ENCODE measurements around the gene BAX. TPM values are rescaled to one million over a fixed set of nuclear protein-coding genes. Genes with fewer than 3 reads are reported as not detected.
A peak's percentile ranks its signal among the peaks of the same experiment; 100 is the strongest.

The BAX gene
- total and polyA plus RNA-seq, 9 of the 15 experiments (the other 6 are each of a cell fraction or from before 2014, with no cell fraction given) = 3.2 to 95.4 (median 44.5) TPM

DNA sequence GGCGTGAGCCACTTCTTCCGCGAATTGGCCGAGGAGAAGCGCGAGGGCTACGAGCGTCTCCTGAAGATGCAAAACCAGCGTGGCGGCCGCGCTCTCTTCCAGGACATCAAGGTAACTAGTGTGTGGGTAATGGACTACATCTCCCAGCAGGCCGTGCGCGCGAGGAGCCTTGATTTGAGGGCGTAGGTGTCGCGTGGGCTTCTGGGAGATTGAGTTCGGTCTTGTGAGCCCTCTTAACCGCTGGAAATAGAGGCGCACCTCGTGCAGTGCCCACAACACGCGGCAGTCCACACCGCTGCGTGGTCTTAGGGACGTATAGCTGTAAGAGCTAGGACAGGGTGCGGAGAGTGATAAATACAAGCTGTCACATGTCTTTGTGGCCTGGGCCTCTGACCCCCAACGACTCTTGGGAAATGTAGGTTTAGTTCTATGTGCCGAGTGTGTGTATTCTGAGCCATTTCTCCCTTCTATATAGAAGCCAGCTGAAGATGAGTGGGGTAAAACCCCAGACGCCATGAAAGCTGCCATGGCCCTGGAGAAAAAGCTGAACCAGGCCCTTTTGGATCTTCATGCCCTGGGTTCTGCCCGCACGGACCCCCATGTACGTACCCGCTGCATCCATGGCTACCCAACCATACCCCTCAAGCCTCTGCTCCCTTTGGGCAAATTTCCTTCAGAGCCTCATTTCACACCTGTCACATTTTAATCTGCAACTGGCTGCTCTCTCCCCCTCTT lies 11.3 kb downstream of the BAX start (continued):
- TF ChIP-seq, protein P1, sequence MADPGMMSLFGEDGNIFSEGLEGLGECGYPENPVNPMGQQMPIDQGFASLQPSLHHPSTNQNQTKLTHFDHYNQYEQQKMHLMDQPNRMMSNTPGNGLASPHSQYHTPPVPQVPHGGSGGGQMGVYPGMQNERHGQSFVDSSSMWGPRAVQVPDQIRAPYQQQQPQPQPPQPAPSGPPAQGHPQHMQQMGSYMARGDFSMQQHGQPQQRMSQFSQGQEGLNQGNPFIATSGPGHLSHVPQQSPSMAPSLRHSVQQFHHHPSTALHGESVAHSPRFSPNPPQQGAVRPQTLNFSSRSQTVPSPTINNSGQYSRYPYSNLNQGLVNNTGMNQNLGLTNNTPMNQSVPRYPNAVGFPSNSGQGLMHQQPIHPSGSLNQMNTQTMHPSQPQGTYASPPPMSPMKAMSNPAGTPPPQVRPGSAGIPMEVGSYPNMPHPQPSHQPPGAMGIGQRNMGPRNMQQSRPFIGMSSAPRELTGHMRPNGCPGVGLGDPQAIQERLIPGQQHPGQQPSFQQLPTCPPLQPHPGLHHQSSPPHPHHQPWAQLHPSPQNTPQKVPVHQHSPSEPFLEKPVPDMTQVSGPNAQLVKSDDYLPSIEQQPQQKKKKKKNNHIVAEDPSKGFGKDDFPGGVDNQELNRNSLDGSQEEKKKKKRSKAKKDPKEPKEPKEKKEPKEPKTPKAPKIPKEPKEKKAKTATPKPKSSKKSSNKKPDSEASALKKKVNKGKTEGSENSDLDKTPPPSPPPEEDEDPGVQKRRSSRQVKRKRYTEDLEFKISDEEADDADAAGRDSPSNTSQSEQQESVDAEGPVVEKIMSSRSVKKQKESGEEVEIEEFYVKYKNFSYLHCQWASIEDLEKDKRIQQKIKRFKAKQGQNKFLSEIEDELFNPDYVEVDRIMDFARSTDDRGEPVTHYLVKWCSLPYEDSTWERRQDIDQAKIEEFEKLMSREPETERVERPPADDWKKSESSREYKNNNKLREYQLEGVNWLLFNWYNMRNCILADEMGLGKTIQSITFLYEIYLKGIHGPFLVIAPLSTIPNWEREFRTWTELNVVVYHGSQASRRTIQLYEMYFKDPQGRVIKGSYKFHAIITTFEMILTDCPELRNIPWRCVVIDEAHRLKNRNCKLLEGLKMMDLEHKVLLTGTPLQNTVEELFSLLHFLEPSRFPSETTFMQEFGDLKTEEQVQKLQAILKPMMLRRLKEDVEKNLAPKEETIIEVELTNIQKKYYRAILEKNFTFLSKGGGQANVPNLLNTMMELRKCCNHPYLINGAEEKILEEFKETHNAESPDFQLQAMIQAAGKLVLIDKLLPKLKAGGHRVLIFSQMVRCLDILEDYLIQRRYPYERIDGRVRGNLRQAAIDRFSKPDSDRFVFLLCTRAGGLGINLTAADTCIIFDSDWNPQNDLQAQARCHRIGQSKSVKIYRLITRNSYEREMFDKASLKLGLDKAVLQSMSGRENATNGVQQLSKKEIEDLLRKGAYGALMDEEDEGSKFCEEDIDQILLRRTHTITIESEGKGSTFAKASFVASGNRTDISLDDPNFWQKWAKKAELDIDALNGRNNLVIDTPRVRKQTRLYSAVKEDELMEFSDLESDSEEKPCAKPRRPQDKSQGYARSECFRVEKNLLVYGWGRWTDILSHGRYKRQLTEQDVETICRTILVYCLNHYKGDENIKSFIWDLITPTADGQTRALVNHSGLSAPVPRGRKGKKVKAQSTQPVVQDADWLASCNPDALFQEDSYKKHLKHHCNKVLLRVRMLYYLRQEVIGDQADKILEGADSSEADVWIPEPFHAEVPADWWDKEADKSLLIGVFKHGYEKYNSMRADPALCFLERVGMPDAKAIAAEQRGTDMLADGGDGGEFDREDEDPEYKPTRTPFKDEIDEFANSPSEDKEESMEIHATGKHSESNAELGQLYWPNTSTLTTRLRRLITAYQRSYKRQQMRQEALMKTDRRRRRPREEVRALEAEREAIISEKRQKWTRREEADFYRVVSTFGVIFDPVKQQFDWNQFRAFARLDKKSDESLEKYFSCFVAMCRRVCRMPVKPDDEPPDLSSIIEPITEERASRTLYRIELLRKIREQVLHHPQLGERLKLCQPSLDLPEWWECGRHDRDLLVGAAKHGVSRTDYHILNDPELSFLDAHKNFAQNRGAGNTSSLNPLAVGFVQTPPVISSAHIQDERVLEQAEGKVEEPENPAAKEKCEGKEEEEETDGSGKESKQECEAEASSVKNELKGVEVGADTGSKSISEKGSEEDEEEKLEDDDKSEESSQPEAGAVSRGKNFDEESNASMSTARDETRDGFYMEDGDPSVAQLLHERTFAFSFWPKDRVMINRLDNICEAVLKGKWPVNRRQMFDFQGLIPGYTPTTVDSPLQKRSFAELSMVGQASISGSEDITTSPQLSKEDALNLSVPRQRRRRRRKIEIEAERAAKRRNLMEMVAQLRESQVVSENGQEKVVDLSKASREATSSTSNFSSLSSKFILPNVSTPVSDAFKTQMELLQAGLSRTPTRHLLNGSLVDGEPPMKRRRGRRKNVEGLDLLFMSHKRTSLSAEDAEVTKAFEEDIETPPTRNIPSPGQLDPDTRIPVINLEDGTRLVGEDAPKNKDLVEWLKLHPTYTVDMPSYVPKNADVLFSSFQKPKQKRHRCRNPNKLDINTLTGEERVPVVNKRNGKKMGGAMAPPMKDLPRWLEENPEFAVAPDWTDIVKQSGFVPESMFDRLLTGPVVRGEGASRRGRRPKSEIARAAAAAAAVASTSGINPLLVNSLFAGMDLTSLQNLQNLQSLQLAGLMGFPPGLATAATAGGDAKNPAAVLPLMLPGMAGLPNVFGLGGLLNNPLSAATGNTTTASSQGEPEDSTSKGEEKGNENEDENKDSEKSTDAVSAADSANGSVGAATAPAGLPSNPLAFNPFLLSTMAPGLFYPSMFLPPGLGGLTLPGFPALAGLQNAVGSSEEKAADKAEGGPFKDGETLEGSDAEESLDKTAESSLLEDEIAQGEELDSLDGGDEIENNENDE (IDR thresholded peaks at IDR 0.05; ENCODE audit: low read depth, low read length) = no peak
- TF ChIP-seq HMG20B (CRISPR knock-in tag; IDR thresholded peaks at IDR 0.05) (no peak), HDAC8 (tag; IDR thresholded peaks at IDR 0.05) (no peak), MAFF (IDR thresholded peaks at IDR 0.05; ENCODE audit: low read length) (no peak; the same call in 1 of the 2 replicates), MTA3 (IDR thresholded peaks at IDR 0.05; ENCODE audit: borderline replicate concordance) (no peak), TCF7L2 (IDR thresholded peaks at IDR 0.05; ENCODE audit: low read depth, low read length) (no peak), C11orf30 (IDR thresholded peaks at IDR 0.05; ENCODE audit: low read depth) (no peak), HLTF (IDR thresholded peaks at IDR 0.05) (no peak), HOXB6 (CRISPR knock-in tag; IDR thresholded peaks at IDR 0.05; ENCODE audit: borderline replicate concordance) (no peak), DEAF1 (CRISPR knock-in tag; IDR thresholded peaks at IDR 0.05) (no peak), ZNF445 (CRISPR knock-in tag; IDR thresholded peaks at IDR 0.05; ENCODE audit: low read depth) (no peak), ZNF232 (CRISPR knock-in tag; IDR thresholded peaks at IDR 0.05) (no peak), ELF4 (CRISPR knock-in tag; IDR thresholded peaks at IDR 0.05) (no peak), XRCC4 (IDR thresholded peaks at IDR 0.05; ENCODE audit: extremely low read depth, insufficient read depth, insufficient read length) (no peak)
- TF ChIP-seq, protein P2, sequence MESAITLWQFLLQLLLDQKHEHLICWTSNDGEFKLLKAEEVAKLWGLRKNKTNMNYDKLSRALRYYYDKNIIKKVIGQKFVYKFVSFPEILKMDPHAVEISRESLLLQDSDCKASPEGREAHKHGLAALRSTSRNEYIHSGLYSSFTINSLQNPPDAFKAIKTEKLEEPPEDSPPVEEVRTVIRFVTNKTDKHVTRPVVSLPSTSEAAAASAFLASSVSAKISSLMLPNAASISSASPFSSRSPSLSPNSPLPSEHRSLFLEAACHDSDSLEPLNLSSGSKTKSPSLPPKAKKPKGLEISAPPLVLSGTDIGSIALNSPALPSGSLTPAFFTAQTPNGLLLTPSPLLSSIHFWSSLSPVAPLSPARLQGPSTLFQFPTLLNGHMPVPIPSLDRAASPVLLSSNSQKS (CRISPR knock-in tag; IDR thresholded peaks at IDR 0.05) = 0 out of 2 replicates have a peak, but pooled peaks have one; percentile 9
